Type B pancreatic cell (in vitro differentiated cells): ENCODE results near the gene RTP1. TPM values are rescaled to one million over a fixed set of nuclear protein-coding genes. Genes with fewer than 3 reads are reported as not detected.
"Not testable (repeated sequence)": the region's sequence is repeated elsewhere in the genome, so short reads cannot be mapped to it uniquely, and the experiment has no call there.

Source experiments
- DNase-seq: peaks from one replicate; pipeline ENCODE4 v3.0.0; 2021; ENCODE audit warnings: mixed read lengths; ENCODE audit not compliant: unreplicated experiment; ENCODE audit errors: extremely low spot score
- H3K27ac Mint-ChIP-seq: 2 replicates; pipeline ENCODE4 v1.8.0; 2021; ENCODE audit warnings: mild to moderate bottlenecking, mixed read lengths
- H3K27me3 Mint-ChIP-seq: 2 replicates; pipeline ENCODE4 v1.8.0; 2021; ENCODE audit warnings: mixed read lengths
- H3K36me3 Mint-ChIP-seq: 2 replicates; pipeline ENCODE4 v1.8.0; 2021; ENCODE audit warnings: mixed read lengths
- H3K4me1 Mint-ChIP-seq: one replicate; pipeline ENCODE4 v1.8.0; 2021; ENCODE audit warnings: mixed read lengths; ENCODE audit not compliant: unreplicated experiment
- H3K4me3 Mint-ChIP-seq: 2 replicates; pipeline ENCODE4 v1.8.0; 2021; ENCODE audit warnings: mild to moderate bottlenecking, mixed read lengths
- H3K9me3 Mint-ChIP-seq: 2 replicates; pipeline ENCODE4 v1.8.0; 2021; ENCODE audit warnings: mixed read lengths
- CTCF ChIP-seq: fragments of 200-600 bp; sonication (generic); conservative IDR thresholded peaks from 2 replicates; pipeline ENCODE4 v1.5.0; 2021; ENCODE audit warnings: antibody characterized with exemption, mild to moderate bottlenecking
- total RNA-seq: library from RNA; stranded (reverse); gene quantifications from 2 replicates; pipeline ENCODE4 v1.2.1, GENCODE V29; 2021; ENCODE audit warnings: low replicate concordance

RTP1 gene
- total RNA-seq, 1 donor from 2014 or later = not detected

- H3K27ac Mint-ChIP-seq = no peak overlapping the region
- H3K4me1 Mint-ChIP-seq = no peaks in the 10 kb centered on the region
- peaks cover 20% of the 10 kb centered on the region for H3K27me3 Mint-ChIP-seq
- TF ChIP-seq CTCF = no peak
- H3K36me3 Mint-ChIP-seq = no peaks in the 10 kb centered on the region
- no peak for DNase-seq
- H3K4me3 Mint-ChIP-seq = no peak overlapping the region
- no peaks in the 10 kb centered on the region for H3K9me3 Mint-ChIP-seq
These were observed 1.2 kb downstream of the RTP1 start for GRCh38 chr3:187198490-187198889.

- not testable (repeated sequence) for H3K27ac Mint-ChIP-seq, H3K9me3 Mint-ChIP-seq, H3K4me1 Mint-ChIP-seq, DNase-seq, H3K4me3 Mint-ChIP-seq, H3K36me3 Mint-ChIP-seq
- H3K27me3 Mint-ChIP-seq = peaks cover 15% of the 10 kb centered on the region
These were observed 2.3 kb downstream of the RTP1 start for GRCh38 chr3:187199463-187200050.

GRCh38 chr3:187205683-187206082, 8.4 kb downstream of the RTP1 start:
- DNase-seq = no peak
- Mint-ChIP-seq H3K27me3 (peaks cover 20% of the 10 kb centered on the region), H3K9me3 (peaks cover 7% of the 10 kb centered on the region)

GRCh38 chr3:187207062-187207461, 9.8 kb downstream of the RTP1 start:
- peaks cover 7% of the 10 kb centered on the region for H3K9me3 Mint-ChIP-seq
- H3K4me1 Mint-ChIP-seq = no peaks in the 10 kb centered on the region
- H3K4me3 Mint-ChIP-seq = no peak overlapping the region
- H3K27ac Mint-ChIP-seq = no peak overlapping the region
- peaks cover 18% of the 10 kb centered on the region for H3K27me3 Mint-ChIP-seq
- no peak for TF ChIP-seq CTCF
- no peaks in the 10 kb centered on the region for H3K36me3 Mint-ChIP-seq
- no peak for DNase-seq

More at GRCh38 chr3:187205683-187206082, 8.4 kb downstream of the RTP1 start:
- H3K27ac Mint-ChIP-seq = no peak overlapping the region
- H3K4me1 Mint-ChIP-seq = no peaks in the 10 kb centered on the region
- no peak overlapping the region for H3K4me3 Mint-ChIP-seq
- no peak for TF ChIP-seq CTCF
- H3K36me3 Mint-ChIP-seq = no peaks in the 10 kb centered on the region

GRCh38 chr3:187207624-187208023, 10.3 kb downstream of the RTP1 start:
- H3K9me3 Mint-ChIP-seq = peaks cover 7% of the 10 kb centered on the region
- no peak overlapping the region for H3K4me3 Mint-ChIP-seq
- peaks cover 15% of the 10 kb centered on the region for H3K27me3 Mint-ChIP-seq
- H3K4me1 Mint-ChIP-seq = no peaks in the 10 kb centered on the region
- no peak overlapping the region for H3K27ac Mint-ChIP-seq
- no peaks in the 10 kb centered on the region for H3K36me3 Mint-ChIP-seq
- no peak for TF ChIP-seq CTCF
- no peak for DNase-seq

GRCh38 chr3:187208159-187208558, 10.9 kb downstream of the RTP1 start:
- no peak for TF ChIP-seq CTCF
- Mint-ChIP-seq H3K4me3 (no peak overlapping the region), H3K27ac (no peak overlapping the region), H3K9me3 (peaks cover 7% of the 10 kb centered on the region), H3K36me3 (no peaks in the 10 kb centered on the region), H3K27me3 (peaks cover 13% of the 10 kb centered on the region), H3K4me1 (no peaks in the 10 kb centered on the region)
- no peak for DNase-seq
